Heart left ventricle (tissue), 16 donors: Measurements from ENCODE around the gene ZNF280D. TPM values are rescaled to one million over a fixed set of nuclear protein-coding genes. Genes with fewer than 3 reads are reported as not detected.
A peak's percentile ranks its signal among the peaks of the same experiment; 100 is the strongest.

Source experiments
- ATAC-seq, 4 donors: fragments of 200-7000 bp; cut with Tn5 transposase; one replicate each; pipeline ENCODE4 v1.9.1; 2020 to 2022; ENCODE audit warnings: moderate library complexity in 4 of 4, mild to moderate bottlenecking in 3 of 4, moderate number of reproducible peaks in 1 of 4
- DNase-seq, 5 donors: peaks; one replicate each; pipeline ENCODE4 v3.0.0-alpha.2; 2020
- H3K27ac ChIP-seq, 12 donors: fragments of 200-600 bp; sonication (generic) in 4 of 12; one replicate each; pipeline versions ENCODE4 v1.5.0 to v1.8.0; 2016 to 2022; ENCODE audit warnings: mild to moderate bottlenecking in 2 of 12
- H3K27me3 ChIP-seq, 9 donors: fragments of 200-600 bp; sonication (generic) in 2 of 9; one replicate each; pipeline versions ENCODE4 v1.5.1 to v1.8.0; 2016 to 2022; ENCODE audit warnings: mild to moderate bottlenecking in 3 of 9
- H3K36me3 ChIP-seq, 9 donors: fragments of 200-600 bp; sonication (generic) in 2 of 9; one replicate each; pipeline versions ENCODE4 v1.5.0 to v1.8.0; 2018 to 2022; ENCODE audit warnings: mild to moderate bottlenecking in 2 of 9
- H3K4me1 ChIP-seq, 12 donors: fragments of 200-600 bp; sonication (generic) in 4 of 12; one replicate each; pipeline versions ENCODE4 v1.5.0 to v1.8.0; 2016 to 2022; ENCODE audit warnings: mild to moderate bottlenecking in 3 of 12
- H3K4me3 ChIP-seq, 12 donors: fragments of 200-600 bp; sonication (generic) in 4 of 12; one replicate each; pipeline versions ENCODE4 v1.5.0 to v1.8.0; 2017 to 2022; ENCODE audit warnings: mild to moderate bottlenecking in 9 of 12, moderate library complexity in 4 of 12
- H3K9me3 ChIP-seq, 12 donors: fragments of 200-600 bp; sonication (generic) in 4 of 12; one replicate each; pipeline versions ENCODE4 v1.5.0 to v1.8.0; 2016 to 2022; ENCODE audit warnings: mild to moderate bottlenecking in 1 of 12
- POLR2A ChIP-seq, 2 donors: fragments of 450-650 bp; IDR thresholded peaks; one replicate each; pipeline ENCODE4 v1.6.1; 2017; ENCODE audit warnings: antibody characterized with exemption in 2 of 2, mild to moderate bottlenecking in 2 of 2, moderate library complexity in 2 of 2
- WGBS, 4 donors: extraction: QIAGEN DNeasy Blood & Tissue Kit in 2 of 4; methylation state at CpG; one replicate each; pipeline versions ENCODE4 v1.1.5 to v1.1.7; 2013 to 2018; 5-methylcytosine and 5-hydroxymethylcytosine counted together
- intact Hi-C, 10 donors: fragments of 100-400 bp; cut with DNase I; formaldehyde crosslinking; loops; one replicate each; pipeline versions ENCODE4 v1.11.1 to v1.14.2; 2022
- polyA plus RNA-seq, 2 donors: library from polyadenylated mRNA; stranded (reverse); fragments of 200-250 nt; gene quantifications; one replicate each; pipeline ENCODE4 v1.2.3, GENCODE V29; 2013
- total RNA-seq, 9 donors: library from RNA; depleted of rRNA in 2 of 9; stranded (reverse); fragments of >200 nt in 2 of 9; fragmentation: NEBNext Ultra II Directional in 3 of 9; extraction: Animal tissue kit (Norgen Biotek cat#: 25700) in 3 of 9; gene quantifications; one replicate each; pipeline versions ENCODE4 v1.1.0 to v1.2.4, GENCODE V29; 2016 to 2023
- TF ChIP-seq, protein P1 (sequence below), 12 donors: fragments of 200-600 bp; sonication (generic) in 4 of 12; IDR thresholded peaks; one replicate each; pipeline versions ENCODE4 v1.5.0 to v1.8.0; 2018 to 2022; ENCODE audit warnings: antibody characterized with exemption in 12 of 12, mild to moderate bottlenecking in 5 of 12
- donor health status: ischemic (EF 13 %, LVEDD 7.1; RV severe dilation, severe dysfunction).
- donor health status: healthy with polysubstance abuse.
- donor health status: DM: no; HTN: yes; CAD: no.
- donor health status: DM: no; HTN: no; CAD: no.
- donor health status: ischemic (EF 25% LVEDD 6.9; RV normal size, moderate dysfunction).
- donor health status: ischemic (EF 25% LVEDD 5.7; RV mildly dilated, moderate dysfunction).
- donor health status: healthy.
- donor health status: DM: yes; HTN: yes; CAD: no.
- donor health status: ischemic (EF 35%, LVEDD 5.7; RV mildly dilated, moderate dysfunction).
- donor health status: nonischemic (EF 11% LVEDD 7.7; RV severe dilation, severe dysfunction).
- donor health status: DM: yes; HTN: yes; CAD: no.
- donor health status: PGD.
- donor health status: ischemic (EF 29% LVEDD 5.4; RV normal size, mild dysfunction).
- donor health status: nonischemic (EF 23%, LVEDD 6.1; RV moderate dilation, normal function).

ZNF280D gene
- total and polyA plus RNA-seq, 11 donors = 7.0 to 32.8 (median 23.4) TPM

DNA sequence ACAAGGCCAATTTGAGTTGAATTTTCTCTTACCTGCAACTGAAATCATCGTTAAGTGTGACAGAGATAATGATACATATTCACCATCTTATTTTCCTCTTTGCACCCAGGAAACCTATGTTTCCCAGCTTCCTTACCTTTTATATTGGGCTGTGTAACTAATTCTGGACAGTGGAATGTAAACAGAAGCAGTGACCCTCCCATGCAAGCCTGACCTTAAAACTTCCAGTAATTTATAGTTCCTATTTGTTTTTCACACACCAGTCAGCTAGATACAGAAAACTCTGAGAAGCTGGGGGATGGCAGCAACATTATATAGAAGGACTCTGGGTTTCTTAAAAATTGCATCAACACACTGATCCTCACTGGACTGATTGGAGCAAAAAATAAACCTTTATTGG, 4.5 kb upstream of the ZNF280D start:
- no peak for TF ChIP-seq POLR2A (IDR thresholded peaks at IDR 0.05)
- TF ChIP-seq, protein P1, sequence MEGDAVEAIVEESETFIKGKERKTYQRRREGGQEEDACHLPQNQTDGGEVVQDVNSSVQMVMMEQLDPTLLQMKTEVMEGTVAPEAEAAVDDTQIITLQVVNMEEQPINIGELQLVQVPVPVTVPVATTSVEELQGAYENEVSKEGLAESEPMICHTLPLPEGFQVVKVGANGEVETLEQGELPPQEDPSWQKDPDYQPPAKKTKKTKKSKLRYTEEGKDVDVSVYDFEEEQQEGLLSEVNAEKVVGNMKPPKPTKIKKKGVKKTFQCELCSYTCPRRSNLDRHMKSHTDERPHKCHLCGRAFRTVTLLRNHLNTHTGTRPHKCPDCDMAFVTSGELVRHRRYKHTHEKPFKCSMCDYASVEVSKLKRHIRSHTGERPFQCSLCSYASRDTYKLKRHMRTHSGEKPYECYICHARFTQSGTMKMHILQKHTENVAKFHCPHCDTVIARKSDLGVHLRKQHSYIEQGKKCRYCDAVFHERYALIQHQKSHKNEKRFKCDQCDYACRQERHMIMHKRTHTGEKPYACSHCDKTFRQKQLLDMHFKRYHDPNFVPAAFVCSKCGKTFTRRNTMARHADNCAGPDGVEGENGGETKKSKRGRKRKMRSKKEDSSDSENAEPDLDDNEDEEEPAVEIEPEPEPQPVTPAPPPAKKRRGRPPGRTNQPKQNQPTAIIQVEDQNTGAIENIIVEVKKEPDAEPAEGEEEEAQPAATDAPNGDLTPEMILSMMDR (IDR thresholded peaks at IDR 0.05) = no peak
- no peak overlapping the region for H3K4me3 ChIP-seq
- peaks cover 0 to 6% (median 2%) of the 10 kb centered on the region in 12 donors for H3K4me1 ChIP-seq
- peak overlapping the region in 3 of 12 donors; percentile 33 to 65 (median 64) for H3K27ac ChIP-seq
- no peaks in the 10 kb centered on the region for H3K27me3 ChIP-seq
- intact Hi-C loops = loop anchor here in 4 of 10 donors (10.0 kb wide), 3 partner anchors 77 to 177 kb away; partner anchors contain the start of gene TCF12 (in 2 of the 4)
- no peaks in the 10 kb centered on the region for H3K36me3 ChIP-seq
- ATAC-seq = no peak
- WGBS, 4 donors = 77 to 86% (median 81%) methylated on average over 1 of the region's 1 CpG
- DNase-seq = no peak
- peaks cover 0 to 19% (median 0%) of the 10 kb centered on the region in 12 donors for H3K9me3 ChIP-seq

- no peak for DNase-seq
- ATAC-seq = no peak
- intact Hi-C loops = loop anchor here in 4 of 10 donors (10.0 kb wide), 3 partner anchors 78 to 178 kb away; partner anchors contain the start of gene TCF12 (in 2 of the 4)
- peak overlapping the region in 3 of 12 donors; percentile 33 to 64 (median 39) for H3K27ac ChIP-seq
- H3K36me3 ChIP-seq = no peaks in the 10 kb centered on the region
- H3K9me3 ChIP-seq = peaks cover 0 to 19% (median 0%) of the 10 kb centered on the region in 12 donors
- no peaks in the 10 kb centered on the region for H3K27me3 ChIP-seq
- WGBS, 4 donors = 56 to 69% (median 63%) methylated on average over 5 of the region's 5 CpGs
- no peak for TF ChIP-seq POLR2A (IDR thresholded peaks at IDR 0.05)
- TF ChIP-seq, protein P1 (IDR thresholded peaks at IDR 0.05) = no peak
- H3K4me1 ChIP-seq = peaks cover 0 to 10% (median 5%) of the 10 kb centered on the region in 12 donors
- H3K4me3 ChIP-seq = no peak overlapping the region
Observed at GRCh38 chr15:56736881-56737707, 3.8 kb upstream of the ZNF280D start.

DNA sequence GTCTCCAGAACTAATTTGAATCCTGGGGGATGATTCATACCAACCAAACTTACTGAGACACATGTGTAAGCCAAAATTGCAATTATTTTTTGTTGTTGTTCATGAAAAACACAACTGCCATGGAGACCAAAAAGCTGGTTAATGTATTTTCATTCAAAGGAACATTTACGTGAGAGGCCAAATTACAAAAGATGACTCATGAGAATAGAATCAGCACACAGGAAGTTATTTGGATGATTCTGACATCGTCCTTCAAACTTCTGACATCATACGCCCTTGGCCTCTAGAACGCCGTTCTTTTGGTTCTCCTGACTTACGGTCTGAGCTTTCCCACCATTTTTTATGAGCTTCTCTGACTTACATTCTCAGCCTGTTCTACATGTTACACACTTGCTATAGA, 3.0 kb upstream of the ZNF280D start:
- WGBS, 4 donors = 74 to 81% (median 80%) methylated on average over 6 of the region's 6 CpGs
- H3K27me3 ChIP-seq = no peaks in the 10 kb centered on the region
- H3K36me3 ChIP-seq = no peaks in the 10 kb centered on the region
- DNase-seq = no peak
- peaks cover 0 to 18% (median 12%) of the 10 kb centered on the region in 12 donors for H3K4me1 ChIP-seq
- no peak for TF ChIP-seq POLR2A (IDR thresholded peaks at IDR 0.05)
- TF ChIP-seq, protein P1 (IDR thresholded peaks at IDR 0.05) = no peak
- H3K9me3 ChIP-seq = peaks cover 0 to 19% (median 0%) of the 10 kb centered on the region in 12 donors
- ATAC-seq = no peak
- H3K27ac ChIP-seq = peak overlapping the region in 3 of 12 donors; percentile 17 to 64 (median 39)
- intact Hi-C loops = loop anchor here in 4 of 10 donors (10.0 kb wide), 3 partner anchors 78 to 178 kb away; partner anchors contain the start of gene TCF12 (in 2 of the 4)
- H3K4me3 ChIP-seq = no peak overlapping the region

DNA sequence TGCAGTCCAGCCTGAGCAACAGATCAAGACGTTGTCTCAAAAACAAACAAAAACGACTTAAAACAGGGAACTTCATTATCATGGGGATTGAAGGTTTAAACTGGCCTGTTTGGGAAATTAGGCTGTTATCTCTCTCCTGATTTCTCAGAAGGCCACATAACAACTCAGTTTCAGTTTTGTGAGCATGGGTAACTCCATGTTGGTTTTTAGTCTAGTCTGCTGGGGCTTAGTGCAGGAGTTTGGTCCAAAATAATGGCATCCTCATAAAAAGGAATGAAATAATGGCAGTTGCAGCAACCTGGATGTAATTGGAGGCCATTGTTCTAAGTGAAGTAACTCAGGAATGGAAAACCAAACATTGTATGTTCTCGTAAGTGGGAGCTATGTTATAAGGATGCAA, 2.3 kb upstream of the ZNF280D start:
- Histone ChIP-seq H3K4me3 (no peak overlapping the region), H3K36me3 (no peaks in the 10 kb centered on the region), H3K27ac (no peak overlapping the region), H3K4me1 (peaks cover 0 to 25% (median 19%) of the 10 kb centered on the region in 12 donors), H3K9me3 (peaks cover 0 to 17% (median 0%) of the 10 kb centered on the region in 12 donors), H3K27me3 (no peaks in the 10 kb centered on the region)
- 55 to 59% (median 58%) methylated on average over 3 of the region's 3 CpGs for WGBS, 4 donors
- intact Hi-C loops = loop anchor here in 4 of 10 donors (10.0 kb wide), 3 partner anchors 79 to 179 kb away; partner anchors contain the start of gene TCF12 (in 2 of the 4)
- ATAC-seq (no peak), DNase-seq (no peak)
- TF ChIP-seq, protein P1 (IDR thresholded peaks at IDR 0.05) = no peak
- TF ChIP-seq POLR2A (IDR thresholded peaks at IDR 0.05) = no peak
